Endothelial cell (in vitro differentiated cells): ENCODE data around the gene KSR2. TPM values are rescaled to one million over a fixed set of nuclear protein-coding genes. Genes with fewer than 3 reads are reported as not detected.

ENCODE experiments used
- DNase-seq: peaks from one replicate; pipeline ENCODE4 v3.0.0; 2021; ENCODE audit warnings: low spot score
- H3K27ac Mint-ChIP-seq: one replicate; pipeline ENCODE4 v1.8.0; 2021; ENCODE audit warnings: mixed read lengths, inconsistent platforms; ENCODE audit not compliant: unreplicated experiment
- H3K27me3 Mint-ChIP-seq: one replicate; pipeline ENCODE4 v1.8.0; 2021; ENCODE audit warnings: mild to moderate bottlenecking, moderate library complexity, mixed read lengths, inconsistent platforms; ENCODE audit not compliant: unreplicated experiment
- H3K36me3 Mint-ChIP-seq: one replicate; pipeline ENCODE4 v1.8.0; 2021; ENCODE audit warnings: mild to moderate bottlenecking, low read depth, mixed read lengths, inconsistent platforms; ENCODE audit not compliant: unreplicated experiment
- H3K4me1 Mint-ChIP-seq: one replicate; pipeline ENCODE4 v1.8.0; 2021; ENCODE audit warnings: mild to moderate bottlenecking, mixed read lengths, inconsistent platforms; ENCODE audit not compliant: unreplicated experiment
- H3K4me3 Mint-ChIP-seq: one replicate; pipeline ENCODE4 v1.8.0; 2021; ENCODE audit warnings: mild to moderate bottlenecking, mixed read lengths, inconsistent platforms; ENCODE audit not compliant: unreplicated experiment
- H3K9me3 Mint-ChIP-seq: one replicate; pipeline ENCODE4 v1.8.0; 2021; ENCODE audit warnings: mixed read lengths, inconsistent platforms; ENCODE audit not compliant: unreplicated experiment
- total RNA-seq: library from RNA; stranded (reverse); fragmentation: NEBNext Ultra II Directional; extraction: Animal tissue kit (Norgen Biotek cat#: 25700); gene quantifications from one replicate; pipeline ENCODE4 v1.2.1, GENCODE V29; 2021; ENCODE audit not compliant: unreplicated experiment
- TF ChIP-seq, protein P1 (sequence below): fragments of 200-600 bp; sonication (generic); IDR thresholded peaks from one replicate; pipeline ENCODE4 v1.5.0; 2021; ENCODE audit warnings: antibody characterized with exemption; ENCODE audit not compliant: unreplicated experiment

KSR2 gene
- total RNA-seq, 1 donor from 2014 or later, result 0.05 TPM

DNA sequence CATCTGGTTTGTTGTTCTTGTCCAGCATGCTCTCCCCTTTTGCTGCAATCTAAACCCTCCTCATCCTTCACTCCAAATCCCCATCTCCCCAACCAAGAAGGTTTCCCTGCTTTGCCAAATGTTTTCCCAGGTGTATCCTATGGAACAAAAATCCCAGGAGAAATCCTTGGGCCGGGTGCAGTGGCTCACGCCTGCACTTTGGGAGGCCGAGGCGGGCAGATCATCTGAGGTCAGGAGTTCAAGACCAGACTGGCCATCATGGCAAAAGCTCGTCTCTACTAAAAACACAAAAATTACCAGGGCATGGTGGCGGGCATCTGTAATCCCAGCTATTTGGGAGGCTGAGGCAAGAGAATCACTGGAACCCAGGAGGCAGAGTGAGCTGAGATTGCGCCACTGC lies 5.0 kb downstream of the KSR2 start:
- H3K36me3 Mint-ChIP-seq, result no peaks in the 10 kb centered on the region
- no peaks in the 10 kb centered on the region for H3K9me3 Mint-ChIP-seq
- DNase-seq, result no peak
- no peak overlapping the region for H3K4me3 Mint-ChIP-seq
- no peak overlapping the region for H3K27ac Mint-ChIP-seq
- peaks cover 9% of the 10 kb centered on the region for H3K27me3 Mint-ChIP-seq
- TF ChIP-seq, protein P1, sequence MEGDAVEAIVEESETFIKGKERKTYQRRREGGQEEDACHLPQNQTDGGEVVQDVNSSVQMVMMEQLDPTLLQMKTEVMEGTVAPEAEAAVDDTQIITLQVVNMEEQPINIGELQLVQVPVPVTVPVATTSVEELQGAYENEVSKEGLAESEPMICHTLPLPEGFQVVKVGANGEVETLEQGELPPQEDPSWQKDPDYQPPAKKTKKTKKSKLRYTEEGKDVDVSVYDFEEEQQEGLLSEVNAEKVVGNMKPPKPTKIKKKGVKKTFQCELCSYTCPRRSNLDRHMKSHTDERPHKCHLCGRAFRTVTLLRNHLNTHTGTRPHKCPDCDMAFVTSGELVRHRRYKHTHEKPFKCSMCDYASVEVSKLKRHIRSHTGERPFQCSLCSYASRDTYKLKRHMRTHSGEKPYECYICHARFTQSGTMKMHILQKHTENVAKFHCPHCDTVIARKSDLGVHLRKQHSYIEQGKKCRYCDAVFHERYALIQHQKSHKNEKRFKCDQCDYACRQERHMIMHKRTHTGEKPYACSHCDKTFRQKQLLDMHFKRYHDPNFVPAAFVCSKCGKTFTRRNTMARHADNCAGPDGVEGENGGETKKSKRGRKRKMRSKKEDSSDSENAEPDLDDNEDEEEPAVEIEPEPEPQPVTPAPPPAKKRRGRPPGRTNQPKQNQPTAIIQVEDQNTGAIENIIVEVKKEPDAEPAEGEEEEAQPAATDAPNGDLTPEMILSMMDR, result no peak
- H3K4me1 Mint-ChIP-seq, result no peaks in the 10 kb centered on the region

- H3K4me3 Mint-ChIP-seq, result no peak overlapping the region
- TF ChIP-seq, protein P1, result no peak
- DNase-seq, result no peak
- H3K36me3 Mint-ChIP-seq, result no peaks in the 10 kb centered on the region
- H3K27me3 Mint-ChIP-seq, result peaks cover 4% of the 10 kb centered on the region
- H3K27ac Mint-ChIP-seq, result no peak overlapping the region
- H3K4me1 Mint-ChIP-seq, result no peaks in the 10 kb centered on the region
- no peaks in the 10 kb centered on the region for H3K9me3 Mint-ChIP-seq
Measured at GRCh38 chr12:117936722-117937484, 31.9 kb downstream of the KSR2 start.

DNA sequence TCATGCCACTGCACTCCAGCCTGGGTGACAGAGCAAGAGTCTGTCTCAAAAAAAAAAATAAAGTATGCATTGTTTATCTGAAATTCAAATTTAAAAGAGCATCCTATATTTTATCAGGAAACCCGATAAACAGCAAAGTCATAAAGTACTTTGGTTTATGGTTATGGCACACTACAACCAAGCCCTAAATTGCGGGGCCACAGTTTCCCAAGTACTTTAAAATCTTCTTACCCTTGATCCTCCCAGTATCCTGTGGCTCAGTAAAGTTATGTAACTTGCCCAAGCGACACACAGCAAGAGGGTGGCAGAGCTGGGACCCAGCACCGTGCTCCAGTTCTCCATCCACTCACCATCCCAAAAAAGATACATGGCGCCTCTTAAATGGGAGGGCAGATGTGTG lies 35.2 kb downstream of the KSR2 start:
- no peak overlapping the region for H3K27ac Mint-ChIP-seq
- TF ChIP-seq, protein P1, result no peak
- peaks cover 6% of the 10 kb centered on the region for H3K27me3 Mint-ChIP-seq
- no peaks in the 10 kb centered on the region for H3K9me3 Mint-ChIP-seq
- no peak overlapping the region for H3K4me3 Mint-ChIP-seq
- H3K36me3 Mint-ChIP-seq, result no peaks in the 10 kb centered on the region
- H3K4me1 Mint-ChIP-seq, result no peaks in the 10 kb centered on the region
- no peak for DNase-seq

GRCh38 chr12:117926391-117926899 lies 42.3 kb downstream of the KSR2 start:
- no peak for DNase-seq
- Mint-ChIP-seq H3K27ac (no peak overlapping the region), H3K4me3 (no peak overlapping the region), H3K9me3 (no peaks in the 10 kb centered on the region), H3K27me3 (peaks cover 2% of the 10 kb centered on the region), H3K36me3 (no peaks in the 10 kb centered on the region), H3K4me1 (no peaks in the 10 kb centered on the region)
- TF ChIP-seq, protein P1, result no peak
